ENCODE measurements around the gene TPD52L1.

Gene TPD52L1

DNA sequence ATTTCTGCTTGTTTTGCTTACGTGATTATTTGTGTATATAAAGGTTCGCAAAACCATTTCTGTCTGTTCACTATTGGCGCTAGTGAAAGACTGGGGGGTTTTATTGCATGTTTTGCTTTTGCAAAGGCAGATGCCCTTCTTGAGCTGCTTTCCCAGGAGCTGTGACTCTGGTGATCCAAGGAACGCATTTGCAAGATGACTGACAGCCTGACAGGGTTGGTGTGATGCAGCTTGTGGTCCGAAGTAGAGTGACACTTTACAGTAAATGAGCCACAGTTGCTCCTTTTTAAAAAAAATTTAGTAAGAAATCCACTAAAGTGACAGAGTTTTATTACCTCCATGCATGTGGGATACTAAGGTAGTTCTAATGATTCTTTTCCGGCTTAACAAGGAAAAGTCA, 73.7 kb downstream of the TPD52L1 start:
- no peak overlapping the region for H3K56ac ChIP-seq (ENCODE audit: low read length)
- no peaks in the 10 kb centered on the region for H3K27me3 ChIP-seq (ENCODE audit: insufficient read depth, low read length, poor library complexity)
- H3K4me2 ChIP-seq (ENCODE audit: low read length): no peak overlapping the region
- H2BK15ac ChIP-seq (replicated peaks; ENCODE audit: low read depth): no peak overlapping the region
- H2AK5ac ChIP-seq (ENCODE audit: low read length): no peak overlapping the region
- DNase-seq: no peak
- no peak overlapping the region for H3K4ac ChIP-seq (ENCODE audit: low read depth, low read length)
- no peaks in the 10 kb centered on the region for H3K79me2 ChIP-seq (ENCODE audit: control insufficient read depth, insufficient read depth, low read length)
- H4K8ac ChIP-seq (ENCODE audit: low read depth, low read length): no peak overlapping the region
- H3K4me3 ChIP-seq (ENCODE audit: low read length): no peak overlapping the region
- no peak overlapping the region for H3K18ac ChIP-seq (ENCODE audit: low read length)
- H3K36me3 ChIP-seq (ENCODE audit: control insufficient read depth, insufficient read depth, low read length): no peaks in the 10 kb centered on the region
- H2BK120ac ChIP-seq (ENCODE audit: low read depth, low read length): no peak overlapping the region
- H4K5ac ChIP-seq (ENCODE audit: low read length): no peak overlapping the region
- H3K4me1 ChIP-seq (ENCODE audit: control insufficient read depth, low read depth, low read length): no peaks in the 10 kb centered on the region
- H2BK5ac ChIP-seq (ENCODE audit: low read length): no peak overlapping the region
- no peak overlapping the region for H3K9ac ChIP-seq (ENCODE audit: low read length)
- no peaks in the 10 kb centered on the region for H3K79me1 ChIP-seq (ENCODE audit: low read length)
- H3K23ac ChIP-seq (ENCODE audit: low read length): no peak overlapping the region
- no peak overlapping the region for H3K27ac ChIP-seq (ENCODE audit: low read depth, low read length)
- WGBS (ENCODE audit: extremely low coverage, insufficient coverage, low lambda C conversion rate): no CpG with 5 or more reads among the region's 6 CpGs

DNA sequence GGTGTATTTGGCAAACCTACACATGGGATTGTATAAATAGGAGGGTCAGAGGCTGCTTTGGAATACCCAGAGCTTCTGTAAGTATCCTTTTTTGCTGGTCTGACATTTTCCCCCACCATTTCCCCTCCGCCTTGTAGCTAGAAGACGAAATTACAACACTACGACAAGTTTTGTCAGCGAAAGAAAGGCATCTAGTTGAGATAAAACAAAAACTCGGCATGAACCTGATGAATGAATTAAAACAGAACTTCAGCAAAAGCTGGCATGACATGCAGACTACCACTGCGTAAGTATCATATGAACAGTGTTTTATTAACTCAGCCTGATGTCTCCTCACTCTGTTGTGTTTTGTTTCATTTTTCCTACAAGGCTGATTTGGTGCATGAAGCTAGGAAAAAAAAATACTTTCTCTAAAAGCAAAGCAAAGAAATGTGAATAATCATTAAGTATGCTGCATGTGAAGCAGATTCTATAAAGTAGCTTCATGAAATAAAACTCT, 75.5 kb downstream of the TPD52L1 start:
- Histone ChIP-seq H3K36me3 (ENCODE audit: control insufficient read depth, insufficient read depth, low read length) (no peaks in the 10 kb centered on the region), H4K5ac (ENCODE audit: low read length) (no peak overlapping the region), H3K79me1 (ENCODE audit: low read length) (no peaks in the 10 kb centered on the region), H4K8ac (ENCODE audit: low read depth, low read length) (no peak overlapping the region), H3K4ac (ENCODE audit: low read depth, low read length) (no peak overlapping the region), H3K79me2 (ENCODE audit: control insufficient read depth, insufficient read depth, low read length) (no peaks in the 10 kb centered on the region), H3K9ac (ENCODE audit: low read length) (no peak overlapping the region), H3K4me3 (ENCODE audit: low read length) (no peak overlapping the region), H3K18ac (ENCODE audit: low read length) (no peak overlapping the region), H3K4me2 (ENCODE audit: low read length) (no peak overlapping the region), H2BK15ac (replicated peaks; ENCODE audit: low read depth) (no peak overlapping the region), H2BK120ac (ENCODE audit: low read depth, low read length) (no peak overlapping the region), H3K56ac (ENCODE audit: low read length) (no peak overlapping the region), H3K27me3 (ENCODE audit: insufficient read depth, low read length, poor library complexity) (no peaks in the 10 kb centered on the region), H3K27ac (ENCODE audit: low read depth, low read length) (no peak overlapping the region), H2AK5ac (ENCODE audit: low read length) (no peak overlapping the region), H2BK5ac (ENCODE audit: low read length) (no peak overlapping the region), H3K4me1 (ENCODE audit: control insufficient read depth, low read depth, low read length) (no peaks in the 10 kb centered on the region), H3K23ac (ENCODE audit: low read length) (no peak overlapping the region)
- no CpG with 5 or more reads among the region's 6 CpGs for WGBS (ENCODE audit: extremely low coverage, insufficient coverage, low lambda C conversion rate)
- DNase-seq: no peak

DNA sequence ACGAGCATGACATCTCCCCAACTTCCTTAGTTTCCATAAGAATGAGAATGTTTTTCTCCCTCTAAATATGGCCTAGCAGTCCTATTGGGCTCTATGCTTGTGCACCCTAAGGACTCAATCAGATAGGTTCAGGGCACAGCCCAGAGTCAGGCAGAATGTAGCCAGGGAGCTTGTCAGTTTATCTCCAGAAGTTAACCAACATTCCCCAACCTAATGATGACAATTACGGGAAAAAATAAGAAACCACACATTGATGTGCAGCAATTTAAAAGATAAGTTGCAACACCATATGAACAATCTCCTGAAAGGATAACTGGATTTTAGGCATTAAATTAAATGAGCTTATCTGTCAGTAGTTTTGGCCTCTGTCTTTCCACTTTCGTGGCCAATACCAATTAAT, 77.1 kb downstream of the TPD52L1 start:
- Histone ChIP-seq H3K56ac (ENCODE audit: low read length) (no peak overlapping the region), H4K8ac (ENCODE audit: low read depth, low read length) (no peak overlapping the region), H3K27ac (ENCODE audit: low read depth, low read length) (no peak overlapping the region), H2AK5ac (ENCODE audit: low read length) (no peak overlapping the region), H3K79me2 (ENCODE audit: control insufficient read depth, insufficient read depth, low read length) (no peaks in the 10 kb centered on the region), H3K4me3 (ENCODE audit: low read length) (no peak overlapping the region), H3K36me3 (ENCODE audit: control insufficient read depth, insufficient read depth, low read length) (no peaks in the 10 kb centered on the region), H3K9ac (ENCODE audit: low read length) (no peak overlapping the region), H2BK120ac (ENCODE audit: low read depth, low read length) (no peak overlapping the region), H3K23ac (ENCODE audit: low read length) (no peak overlapping the region), H3K4me2 (ENCODE audit: low read length) (no peak overlapping the region), H3K79me1 (ENCODE audit: low read length) (no peaks in the 10 kb centered on the region), H2BK15ac (replicated peaks; ENCODE audit: low read depth) (no peak overlapping the region), H3K27me3 (ENCODE audit: insufficient read depth, low read length, poor library complexity) (no peaks in the 10 kb centered on the region), H3K4ac (ENCODE audit: low read depth, low read length) (no peak overlapping the region), H3K18ac (ENCODE audit: low read length) (no peak overlapping the region), H2BK5ac (ENCODE audit: low read length) (no peak overlapping the region), H3K4me1 (ENCODE audit: control insufficient read depth, low read depth, low read length) (no peaks in the 10 kb centered on the region), H4K5ac (ENCODE audit: low read length) (no peak overlapping the region)
- no CpG with 5 or more reads among the region's 3 CpGs for WGBS (ENCODE audit: extremely low coverage, insufficient coverage, low lambda C conversion rate)
- DNase-seq: no peak

DNA sequence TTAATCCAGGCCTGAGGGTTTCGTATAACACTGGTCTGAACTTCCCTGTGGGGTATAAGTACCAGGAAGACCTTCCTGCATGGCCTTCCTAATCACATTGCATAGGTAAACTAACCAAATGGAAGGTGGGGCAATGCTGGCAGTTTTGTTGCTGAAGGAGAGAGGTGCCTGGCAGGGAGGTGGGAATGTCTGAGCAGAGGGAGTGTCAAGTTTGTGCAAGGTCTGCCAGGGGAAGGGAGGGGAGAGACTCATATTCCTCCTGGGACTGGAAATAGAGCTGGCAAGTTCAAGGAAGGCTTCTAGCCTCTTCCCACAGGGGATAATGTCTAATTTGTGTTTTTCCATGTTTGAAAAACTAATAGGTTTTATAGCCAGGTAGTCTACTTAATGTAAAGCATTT, 77.6 kb downstream of the TPD52L1 start:
- Histone ChIP-seq H3K4me3 (ENCODE audit: low read length) (no peak overlapping the region), H3K79me1 (ENCODE audit: low read length) (no peaks in the 10 kb centered on the region), H3K9ac (ENCODE audit: low read length) (no peak overlapping the region), H3K27ac (ENCODE audit: low read depth, low read length) (no peak overlapping the region), H2BK5ac (ENCODE audit: low read length) (no peak overlapping the region), H4K8ac (ENCODE audit: low read depth, low read length) (no peak overlapping the region), H3K4me2 (ENCODE audit: low read length) (no peak overlapping the region), H2BK15ac (replicated peaks; ENCODE audit: low read depth) (no peak overlapping the region), H3K4me1 (ENCODE audit: control insufficient read depth, low read depth, low read length) (no peaks in the 10 kb centered on the region), H2AK5ac (ENCODE audit: low read length) (no peak overlapping the region), H3K4ac (ENCODE audit: low read depth, low read length) (no peak overlapping the region), H3K27me3 (ENCODE audit: insufficient read depth, low read length, poor library complexity) (no peaks in the 10 kb centered on the region), H3K23ac (ENCODE audit: low read length) (no peak overlapping the region), H3K36me3 (ENCODE audit: control insufficient read depth, insufficient read depth, low read length) (no peaks in the 10 kb centered on the region), H3K18ac (ENCODE audit: low read length) (no peak overlapping the region), H3K79me2 (ENCODE audit: control insufficient read depth, insufficient read depth, low read length) (no peaks in the 10 kb centered on the region), H3K56ac (ENCODE audit: low read length) (no peak overlapping the region), H4K5ac (ENCODE audit: low read length) (no peak overlapping the region), H2BK120ac (ENCODE audit: low read depth, low read length) (no peak overlapping the region)
- no CpG with 5 or more reads among the region's 1 CpG for WGBS (ENCODE audit: extremely low coverage, insufficient coverage, low lambda C conversion rate)
- DNase-seq: no peak

DNA sequence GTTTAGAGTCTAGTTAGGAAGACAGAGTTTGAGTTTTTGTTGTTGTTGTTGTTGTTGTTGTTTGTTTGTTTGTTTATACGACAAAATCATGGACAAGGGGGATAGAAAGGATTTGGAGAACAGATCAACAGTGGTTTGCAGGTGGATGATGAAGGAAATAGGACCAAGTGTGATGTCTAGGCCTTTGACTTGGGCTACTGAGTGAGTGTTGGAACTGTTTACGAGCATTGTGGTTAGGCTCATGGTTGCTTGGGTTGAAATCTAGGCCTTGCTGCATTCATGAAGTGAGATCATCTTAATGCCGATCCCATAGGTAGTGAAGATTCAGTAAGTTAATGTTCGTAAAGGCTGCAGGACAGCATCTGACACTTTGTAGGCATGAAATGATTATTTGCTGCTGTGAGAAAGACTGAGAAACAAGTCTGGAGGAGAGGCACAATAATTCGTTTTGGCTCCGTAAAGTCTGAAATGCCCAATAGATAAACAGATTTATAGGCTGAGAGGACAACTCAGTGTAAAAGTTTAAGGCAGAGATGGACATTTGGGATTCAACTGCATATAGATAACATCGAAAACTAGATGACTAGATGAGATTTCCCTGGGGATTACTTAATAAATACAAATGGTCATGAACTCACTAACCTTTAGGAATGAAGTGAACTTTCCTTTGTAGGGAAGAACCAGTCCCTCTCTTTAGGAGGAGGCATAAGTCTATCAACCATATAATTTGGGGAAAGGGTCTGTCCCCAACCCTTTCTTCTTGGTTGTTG, 78.2 kb downstream of the TPD52L1 start:
- WGBS (ENCODE audit: extremely low coverage, insufficient coverage, low lambda C conversion rate): no CpG with 5 or more reads among the region's 7 CpGs
- Histone ChIP-seq H4K5ac (ENCODE audit: low read length) (no peak overlapping the region), H2BK15ac (replicated peaks; ENCODE audit: low read depth) (no peak overlapping the region)

DNA sequence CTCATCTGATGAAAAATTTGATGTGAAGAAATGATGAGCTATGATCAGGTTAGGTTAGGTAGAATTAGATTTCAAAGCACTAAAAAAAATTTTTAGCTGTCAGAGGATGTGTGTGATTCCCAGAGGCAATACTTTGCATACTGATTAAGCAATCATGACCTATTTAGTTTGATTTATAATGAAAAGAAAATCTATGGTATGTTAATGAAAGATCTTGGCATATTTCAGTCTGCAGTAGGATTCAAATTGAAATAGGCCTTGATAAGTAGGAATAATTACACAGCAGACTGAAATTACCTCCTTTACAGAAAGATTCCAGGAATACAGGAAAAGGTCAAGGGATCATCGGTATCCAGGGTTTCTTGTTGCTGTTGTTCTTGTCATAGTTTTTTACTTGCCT, 78.9 kb downstream of the TPD52L1 start:
- Histone ChIP-seq H3K4me1 (ENCODE audit: control insufficient read depth, low read depth, low read length) (no peaks in the 10 kb centered on the region), H4K8ac (ENCODE audit: low read depth, low read length) (no peak overlapping the region), H3K79me1 (ENCODE audit: low read length) (no peaks in the 10 kb centered on the region), H2AK5ac (ENCODE audit: low read length) (no peak overlapping the region), H4K5ac (ENCODE audit: low read length) (no peak overlapping the region), H2BK15ac (replicated peaks; ENCODE audit: low read depth) (no peak overlapping the region), H2BK5ac (ENCODE audit: low read length) (no peak overlapping the region), H3K4me3 (ENCODE audit: low read length) (no peak overlapping the region), H3K4ac (ENCODE audit: low read depth, low read length) (no peak overlapping the region), H3K36me3 (ENCODE audit: control insufficient read depth, insufficient read depth, low read length) (no peaks in the 10 kb centered on the region), H3K4me2 (ENCODE audit: low read length) (no peak overlapping the region), H3K27ac (ENCODE audit: low read depth, low read length) (no peak overlapping the region), H3K23ac (ENCODE audit: low read length) (no peak overlapping the region), H3K56ac (ENCODE audit: low read length) (no peak overlapping the region), H2BK120ac (ENCODE audit: low read depth, low read length) (no peak overlapping the region), H3K27me3 (ENCODE audit: insufficient read depth, low read length, poor library complexity) (no peaks in the 10 kb centered on the region), H3K18ac (ENCODE audit: low read length) (no peak overlapping the region), H3K9ac (ENCODE audit: low read length) (no peak overlapping the region), H3K79me2 (ENCODE audit: control insufficient read depth, insufficient read depth, low read length) (no peaks in the 10 kb centered on the region)
- DNase-seq: no peak
- WGBS (ENCODE audit: extremely low coverage, insufficient coverage, low lambda C conversion rate): no CpG with 5 or more reads among the region's 1 CpG

More for the DNA sequence above, 78.2 kb downstream of the TPD52L1 start:
- H2BK5ac ChIP-seq (ENCODE audit: low read length): no peak overlapping the region
- H2AK5ac ChIP-seq (ENCODE audit: low read length): no peak overlapping the region
- H3K4me3 ChIP-seq (ENCODE audit: low read length): no peak overlapping the region
- no peak overlapping the region for H3K9ac ChIP-seq (ENCODE audit: low read length)
- H3K36me3 ChIP-seq (ENCODE audit: control insufficient read depth, insufficient read depth, low read length): no peaks in the 10 kb centered on the region
- H2BK120ac ChIP-seq (ENCODE audit: low read depth, low read length): no peak overlapping the region
- no peak overlapping the region for H3K27ac ChIP-seq (ENCODE audit: low read depth, low read length)
- H4K8ac ChIP-seq (ENCODE audit: low read depth, low read length): no peak overlapping the region
- no peak overlapping the region for H3K23ac ChIP-seq (ENCODE audit: low read length)
- no peaks in the 10 kb centered on the region for H3K79me1 ChIP-seq (ENCODE audit: low read length)
- H3K56ac ChIP-seq (ENCODE audit: low read length): no peak overlapping the region
- H3K27me3 ChIP-seq (ENCODE audit: insufficient read depth, low read length, poor library complexity): no peaks in the 10 kb centered on the region
- no peak overlapping the region for H3K18ac ChIP-seq (ENCODE audit: low read length)
- no peak for DNase-seq
- H3K79me2 ChIP-seq (ENCODE audit: control insufficient read depth, insufficient read depth, low read length): no peaks in the 10 kb centered on the region
- no peak overlapping the region for H3K4ac ChIP-seq (ENCODE audit: low read depth, low read length)
- no peak overlapping the region for H3K4me2 ChIP-seq (ENCODE audit: low read length)
- no peaks in the 10 kb centered on the region for H3K4me1 ChIP-seq (ENCODE audit: control insufficient read depth, low read depth, low read length)

All from mesendoderm (in vitro differentiated cells).